ENCODE data around the gene GRIA3. TPM values are rescaled to one million over a fixed set of nuclear protein-coding genes. Genes with fewer than 3 reads are reported as not detected.

Gene GRIA3
- total RNA-seq, 1 experiment from 2014 or later, result 1.4 TPM

DNA sequence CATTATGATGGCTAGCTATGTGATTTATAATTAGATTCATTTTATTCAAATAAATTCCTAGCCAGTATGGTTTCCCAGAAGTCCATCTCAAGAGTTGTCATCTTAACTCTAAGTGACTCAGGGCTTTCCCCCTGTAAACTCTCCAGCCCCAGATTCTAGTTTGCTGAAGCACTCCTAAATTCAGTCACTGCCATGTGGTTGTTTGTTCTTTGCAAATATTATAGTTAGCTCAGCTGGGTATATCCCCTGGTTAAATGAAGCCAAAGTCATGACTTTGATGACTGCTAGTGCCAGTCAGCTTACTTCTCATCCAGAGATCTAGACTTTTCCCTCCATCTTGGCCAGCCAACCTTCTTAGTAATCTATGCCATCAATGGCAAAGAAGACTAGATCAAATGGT is 126.0 kb downstream of the GRIA3 start:
- H3K9ac ChIP-seq (ENCODE audit: extremely low read depth, insufficient read length, low read length), result no peak overlapping the region
- H3K4me1 Mint-ChIP-seq, result no peaks in the 10 kb centered on the region

More for the DNA sequence above, 126.0 kb downstream of the GRIA3 start:
- no peak overlapping the region for H3K18ac ChIP-seq (ENCODE audit: insufficient read length, low read depth, low read length)
- no peaks in the 10 kb centered on the region for H3K23me2 ChIP-seq (ENCODE audit: insufficient read length, low read depth, low read length, poor library complexity, severe bottlenecking)
- H3K4me3 Mint-ChIP-seq, result no peak overlapping the region
- no peak overlapping the region for H2BK20ac ChIP-seq (ENCODE audit: low read depth, low read length, poor library complexity, severe bottlenecking)
- H2AFZ ChIP-seq (ENCODE audit: low read length), result no peak overlapping the region
- no peaks in the 10 kb centered on the region for H3K79me2 ChIP-seq (ENCODE audit: insufficient read depth, low read length)
- H4K20me1 ChIP-seq (ENCODE audit: control insufficient read depth, insufficient read depth, insufficient read length), result no peaks in the 10 kb centered on the region
- no peak overlapping the region for H4K8ac ChIP-seq (replicated peaks; ENCODE audit: insufficient read length, low read depth, low read length)
- H3K36me3 Mint-ChIP-seq (ENCODE audit: insufficient read depth in 1 of 3, low read depth in 3 of 3), result no peaks in the 10 kb centered on the region
- no peak overlapping the region for H4K5ac ChIP-seq (ENCODE audit: insufficient read length, low read depth, low read length)
- no peak overlapping the region for H2BK12ac ChIP-seq (ENCODE audit: insufficient read length, low read depth, low read length)
- H3K27me3 Mint-ChIP-seq (ENCODE audit: low read depth), result no peaks in the 10 kb centered on the region; the same call in 1 of the 2 replicates
- H3K4ac ChIP-seq (ENCODE audit: low read depth, low read length), result no peak overlapping the region
- H4K91ac ChIP-seq (ENCODE audit: insufficient read length, low read depth, low read length), result no peak overlapping the region
- no peak overlapping the region for H3T11ph ChIP-seq (ENCODE audit: low read length)
- H3K4me1 ChIP-seq (ENCODE audit: insufficient read depth, low read length), result no peaks in the 10 kb centered on the region
- H3K4me2 ChIP-seq (ENCODE audit: insufficient read depth, insufficient read length, low read length), result no peak overlapping the region
- no peak for DNase-seq
- peaks cover 0 to 60% of the 10 kb centered on the region in 2 experiments; a peak in 4 of 5 replicates for H3K9me3 Mint-ChIP-seq
- H3K23ac ChIP-seq (ENCODE audit: insufficient read length, low read depth, low read length), result no peak overlapping the region
- no peaks in the 10 kb centered on the region for H3K79me1 ChIP-seq (ENCODE audit: insufficient read depth, low read depth, low read length, poor library complexity, severe bottlenecking)
- peaks cover 64% of the 10 kb centered on the region for H3K9me3 ChIP-seq (ENCODE audit: control insufficient read depth, low read depth, low read length)
- no peak overlapping the region for H2AK5ac ChIP-seq (ENCODE audit: insufficient read length, low read length)
- no peaks in the 10 kb centered on the region for H3K27me3 ChIP-seq (ENCODE audit: insufficient read depth, low read length)
- H2BK15ac ChIP-seq (ENCODE audit: low read depth, low read length), result no peak overlapping the region
- no peak overlapping the region for H2BK5ac ChIP-seq (ENCODE audit: insufficient read length, low read length)
- H2BK120ac ChIP-seq (ENCODE audit: low read depth, low read length, poor library complexity, severe bottlenecking), result no peak overlapping the region
- H3K14ac ChIP-seq (ENCODE audit: insufficient read depth, low read length), result no peak overlapping the region
- H3K56ac ChIP-seq (ENCODE audit: insufficient read length, low read depth, low read length), result no peak overlapping the region
- no peak overlapping the region for H3K27ac ChIP-seq (ENCODE audit: insufficient read length, low read depth, low read length)
- H3K27ac Mint-ChIP-seq, result peak overlapping the region in 1 of 3 experiments; percentile 20; a peak in 2 of 7 replicates
- TF ChIP-seq, protein P1, sequence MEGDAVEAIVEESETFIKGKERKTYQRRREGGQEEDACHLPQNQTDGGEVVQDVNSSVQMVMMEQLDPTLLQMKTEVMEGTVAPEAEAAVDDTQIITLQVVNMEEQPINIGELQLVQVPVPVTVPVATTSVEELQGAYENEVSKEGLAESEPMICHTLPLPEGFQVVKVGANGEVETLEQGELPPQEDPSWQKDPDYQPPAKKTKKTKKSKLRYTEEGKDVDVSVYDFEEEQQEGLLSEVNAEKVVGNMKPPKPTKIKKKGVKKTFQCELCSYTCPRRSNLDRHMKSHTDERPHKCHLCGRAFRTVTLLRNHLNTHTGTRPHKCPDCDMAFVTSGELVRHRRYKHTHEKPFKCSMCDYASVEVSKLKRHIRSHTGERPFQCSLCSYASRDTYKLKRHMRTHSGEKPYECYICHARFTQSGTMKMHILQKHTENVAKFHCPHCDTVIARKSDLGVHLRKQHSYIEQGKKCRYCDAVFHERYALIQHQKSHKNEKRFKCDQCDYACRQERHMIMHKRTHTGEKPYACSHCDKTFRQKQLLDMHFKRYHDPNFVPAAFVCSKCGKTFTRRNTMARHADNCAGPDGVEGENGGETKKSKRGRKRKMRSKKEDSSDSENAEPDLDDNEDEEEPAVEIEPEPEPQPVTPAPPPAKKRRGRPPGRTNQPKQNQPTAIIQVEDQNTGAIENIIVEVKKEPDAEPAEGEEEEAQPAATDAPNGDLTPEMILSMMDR (conservative IDR thresholded peaks at IDR 0.05), result no peak

Measured in H9 (cell line).